HCT116 (cell line): ENCODE measurements around the gene THRB. TPM values are rescaled to one million over a fixed set of nuclear protein-coding genes. Genes with fewer than 3 reads are reported as not detected.

Experiments
- ATAC-seq: fragments of 200-7000 bp; cut with Tn5 transposase; 2 replicates; pipeline ENCODE4 v1.9.1; 2020; ENCODE audit warnings: mild to moderate bottlenecking, moderate library complexity
- BruUV-seq: library from RNA; stranded (reverse); fragments of 400-500 nt; replicated peaks from 2 replicates; lab custom pipeline; 2021; lab: Mats Ljungman, UMichigan
- CTCF ChIA-PET: fragments of 300-600 bp; sonication (Branson Sonifier 250); formaldehyde crosslinking; loops from one replicate; lab custom pipeline; 2021; ENCODE audit warnings: antibody characterized with exemption; lab: Charles Lee
- POLR2A ChIA-PET: fragments of 300-600, 350-600 bp; sonication (Branson Sonifier 250); formaldehyde crosslinking; loops from one replicate; lab custom pipeline; 2021; ENCODE audit warnings: antibody characterized with exemption; lab: Charles Lee
- RAD21 ChIA-PET, 2 experiments: fragments of 300-600 bp; sonication (Branson Sonifier 250); formaldehyde crosslinking; loops; one replicate each; lab custom pipeline; 2023; ENCODE audit warnings: low total read pairs in 2 of 2; ENCODE audit not compliant: uncharacterized antibody in 2 of 2, unreplicated experiment in 2 of 2, low non-redundant PET in 1 of 2; lab: Charles Lee
- DNase-seq: peaks from one replicate; pipeline ENCODE4 v3.0.0-alpha.2; 2010; ENCODE audit warnings: low read depth, low spot score
- H2AFZ ChIP-seq: fragments of 200-600 bp; shearing (Covaris generic), sonication (generic); 2 replicates; pipeline ENCODE4 v1.6.1; 2017; ENCODE audit warnings: low read depth, mixed run types, mixed read lengths, antibody characterized with exemption, low read length; ENCODE audit not compliant: poor library complexity, severe bottlenecking
- H3K27ac ChIP-seq: 2 replicates; pipeline ENCODE4 v1.5.1; 2012; ENCODE audit warnings: low read depth, low read length
- H3K27me3 ChIP-seq: fragments of 200-600 bp; sonication (generic); 2 replicates; pipeline ENCODE4 v1.6.1; 2016; ENCODE audit warnings: mixed run types, low read length, mixed read lengths; ENCODE audit not compliant: insufficient read depth
- H3K36me3 ChIP-seq, 2 experiments: fragments of 200-500 bp in 1 of 2; fragments of 200-600 bp in 1 of 2; sonication (Bioruptor generic) in 1 of 2; sonication (generic) in 1 of 2; 2 replicates each; pipeline versions ENCODE4 v1.5.1 to v1.6.1; 2014 to 2016; ENCODE audit warnings: low read length in 2 of 2, inconsistent platforms in 1 of 2, mixed read lengths in 1 of 2, mixed run types in 1 of 2; ENCODE audit not compliant: insufficient read depth in 2 of 2, control insufficient read depth in 1 of 2
- H3K4me1 ChIP-seq, 2 experiments: fragments of 200-600 bp in 1 of 2; sonication (generic) in 1 of 2; 2 replicates each; pipeline versions ENCODE4 v1.5.1 to v1.6.1; 2012 to 2017; ENCODE audit warnings: low read length in 2 of 2, inconsistent platforms in 1 of 2, mild to moderate bottlenecking in 1 of 2, mixed read lengths in 1 of 2, mixed run types in 1 of 2, moderate library complexity in 1 of 2; ENCODE audit not compliant: insufficient read depth in 2 of 2, control insufficient read depth in 1 of 2
- H3K4me2 ChIP-seq: fragments of 200-600 bp; sonication (generic); 2 replicates; pipeline ENCODE4 v1.6.1; 2017; ENCODE audit warnings: mixed run types, low read length, mixed read lengths
- H3K4me3 ChIP-seq, 2 experiments: fragments of 200-600 bp in 1 of 2; sonication (generic) in 1 of 2; replicated peaks in 1 of 2; 2 replicates each; pipeline ENCODE4 v1.5.1; 2011 to 2016; ENCODE audit warnings: low read length in 2 of 2, control low read depth in 1 of 2, low read depth in 1 of 2, mild to moderate bottlenecking in 1 of 2, mixed read lengths in 1 of 2, mixed run types in 1 of 2
- H3K79me2 ChIP-seq: fragments of 200-600 bp; sonication (generic); 2 replicates; pipeline ENCODE4 v1.6.1; 2017; ENCODE audit warnings: mild to moderate bottlenecking, mixed run types, low read length, moderate library complexity, mixed read lengths; ENCODE audit not compliant: insufficient read depth
- H3K9ac ChIP-seq: fragments of 200-600 bp; sonication (generic); 2 replicates; pipeline ENCODE4 v1.6.1; 2016; ENCODE audit warnings: low read length, mixed read lengths
- H3K9me2 ChIP-seq: fragments of 200-600 bp; sonication (generic), shearing (Covaris generic); 2 replicates; pipeline ENCODE4 v1.6.1; 2017; ENCODE audit warnings: mixed run types, mild to moderate bottlenecking, moderate library complexity; ENCODE audit not compliant: insufficient read depth
- H3K9me3 ChIP-seq, 2 experiments: fragments of 200-500 bp in 1 of 2; fragments of 200-600 bp in 1 of 2; sonication (Bioruptor generic) in 1 of 2; sonication (generic) in 1 of 2; 2 replicates each; pipeline ENCODE4 v1.6.1; 2014 to 2017; ENCODE audit warnings: low read length in 2 of 2, mixed read lengths in 2 of 2, inconsistent platforms in 1 of 2, low read depth in 1 of 2, mild to moderate bottlenecking in 1 of 2, mixed run types in 1 of 2, moderate library complexity in 1 of 2; ENCODE audit not compliant: control insufficient read depth in 1 of 2, insufficient read depth in 1 of 2
- H4K20me1 ChIP-seq: fragments of 200-600 bp; sonication (generic), shearing (Covaris generic); 2 replicates; pipeline ENCODE4 v1.6.1; 2017; ENCODE audit warnings: mixed run types, mild to moderate bottlenecking, moderate library complexity; ENCODE audit not compliant: insufficient read depth
- ATF3 ChIP-seq: IDR thresholded peaks from 2 replicates; pipeline ENCODE4 v1.6.1; 2012
- CEBPB ChIP-seq: IDR thresholded peaks from 2 replicates; pipeline ENCODE4 v1.6.1; 2012; ENCODE audit warnings: low read depth
- ELF1 ChIP-seq: IDR thresholded peaks from 2 replicates; pipeline ENCODE4 v1.6.1; 2012; ENCODE audit warnings: low read depth, borderline replicate concordance
- EZH2 ChIP-seq: fragments of 200-600 bp; sonication (generic); IDR thresholded peaks from 2 replicates; pipeline ENCODE4 v1.6.1; 2017; ENCODE audit warnings: antibody characterized with exemption, mixed run types
- FOSL1 ChIP-seq: IDR thresholded peaks from 2 replicates; pipeline ENCODE4 v1.6.1; 2012; ENCODE audit warnings: low read depth
- JUND ChIP-seq: IDR thresholded peaks from 2 replicates; pipeline ENCODE4 v1.6.1; 2012
- POLR2AphosphoS5 ChIP-seq: IDR thresholded peaks from 2 replicates; pipeline ENCODE4 v1.6.1; 2011; ENCODE audit warnings: mild to moderate bottlenecking, low read depth, low read length, moderate library complexity
- RAD21 ChIP-seq: IDR thresholded peaks from 2 replicates; pipeline ENCODE4 v1.6.1; 2012; ENCODE audit warnings: low read depth, mild to moderate bottlenecking
- REST ChIP-seq: IDR thresholded peaks from 2 replicates; pipeline ENCODE4 v1.6.1; 2012; ENCODE audit warnings: low read depth
- SIN3A ChIP-seq: IDR thresholded peaks from 2 replicates; pipeline ENCODE4 v1.6.1; 2012; ENCODE audit warnings: low read depth
- SP1 ChIP-seq: IDR thresholded peaks from 2 replicates; pipeline ENCODE4 v1.6.1; 2012; ENCODE audit warnings: low read depth
- SRF ChIP-seq: IDR thresholded peaks from 2 replicates; pipeline ENCODE4 v1.6.1; 2012; ENCODE audit warnings: low read depth
- YY1 ChIP-seq: IDR thresholded peaks from 2 replicates; pipeline ENCODE4 v1.6.1; 2011; ENCODE audit warnings: low read length, low read depth, moderate library complexity, mild to moderate bottlenecking; ENCODE audit not compliant: insufficient replicate concordance; ENCODE audit errors: extremely low read depth
- ZBTB33 ChIP-seq: IDR thresholded peaks from 2 replicates; pipeline ENCODE4 v1.6.1; 2011; ENCODE audit warnings: mild to moderate bottlenecking, low read length, moderate library complexity; ENCODE audit not compliant: insufficient replicate concordance; ENCODE audit errors: extremely low read depth
- ZFX ChIP-seq: fragments of 450-650 bp; IDR thresholded peaks from 2 replicates; pipeline ENCODE4 v1.6.1; 2017
- intact Hi-C: fragments of 100-400 bp; cut with micrococcal nuclease; formaldehyde crosslinking; loops from 2 replicates; pipeline ENCODE4 v1.10.0; 2022
- total RNA-seq: library from RNA; stranded (reverse); gene quantifications from one replicate; pipeline ENCODE4 v1.2.1, GENCODE V29; 2021; ENCODE audit not compliant: unreplicated experiment
- TF ChIP-seq, protein P1 (sequence below), 3 experiments: fragments of 200-600 bp in 1 of 3; sonication (generic) in 1 of 3; IDR thresholded peaks in 2 of 3; conservative IDR thresholded peaks in 1 of 3; 2 replicates each; pipeline ENCODE4 v1.5.1; 2012 to 2017; ENCODE audit warnings: low read depth in 2 of 3, low read length in 2 of 3, antibody characterized with exemption in 1 of 3, borderline replicate concordance in 1 of 3, control low read depth in 1 of 3, mild to moderate bottlenecking in 1 of 3, mixed read lengths in 1 of 3, mixed run types in 1 of 3, moderate library complexity in 1 of 3; ENCODE audit not compliant: insufficient read depth in 1 of 3

The THRB gene
- total RNA-seq, 1 experiment from 2014 or later: 2.5 TPM

GRCh38 chr3:24096695-24097290 lies 397.9 kb downstream of the THRB start:
- no peaks in the 10 kb centered on the region for H3K27me3 ChIP-seq
- no peak overlapping the region for H3K4me2 ChIP-seq
- RAD21 ChIA-PET: no interaction called here
- no peak for DNase-seq
- no peaks in the 10 kb centered on the region for H3K79me2 ChIP-seq
- intact Hi-C loops: no loop called here
- H3K4me1 ChIP-seq: no peaks in the 10 kb centered on the region
- H3K4me3 ChIP-seq: no peak overlapping the region
- no peaks in the 10 kb centered on the region for H3K9me2 ChIP-seq
- TF ChIP-seq CEBPB: no peak
- no peak for TF ChIP-seq EZH2
- TF ChIP-seq YY1: no peak
- TF ChIP-seq ELF1: no peak
- TF ChIP-seq ZBTB33: no peak
- no peak for TF ChIP-seq SIN3A
- TF ChIP-seq ZFX: no peak
- TF ChIP-seq RAD21: no peak
- TF ChIP-seq JUND: no peak
- TF ChIP-seq FOSL1: no peak
- TF ChIP-seq SRF: no peak
- TF ChIP-seq ATF3: no peak
- TF ChIP-seq, protein P1, sequence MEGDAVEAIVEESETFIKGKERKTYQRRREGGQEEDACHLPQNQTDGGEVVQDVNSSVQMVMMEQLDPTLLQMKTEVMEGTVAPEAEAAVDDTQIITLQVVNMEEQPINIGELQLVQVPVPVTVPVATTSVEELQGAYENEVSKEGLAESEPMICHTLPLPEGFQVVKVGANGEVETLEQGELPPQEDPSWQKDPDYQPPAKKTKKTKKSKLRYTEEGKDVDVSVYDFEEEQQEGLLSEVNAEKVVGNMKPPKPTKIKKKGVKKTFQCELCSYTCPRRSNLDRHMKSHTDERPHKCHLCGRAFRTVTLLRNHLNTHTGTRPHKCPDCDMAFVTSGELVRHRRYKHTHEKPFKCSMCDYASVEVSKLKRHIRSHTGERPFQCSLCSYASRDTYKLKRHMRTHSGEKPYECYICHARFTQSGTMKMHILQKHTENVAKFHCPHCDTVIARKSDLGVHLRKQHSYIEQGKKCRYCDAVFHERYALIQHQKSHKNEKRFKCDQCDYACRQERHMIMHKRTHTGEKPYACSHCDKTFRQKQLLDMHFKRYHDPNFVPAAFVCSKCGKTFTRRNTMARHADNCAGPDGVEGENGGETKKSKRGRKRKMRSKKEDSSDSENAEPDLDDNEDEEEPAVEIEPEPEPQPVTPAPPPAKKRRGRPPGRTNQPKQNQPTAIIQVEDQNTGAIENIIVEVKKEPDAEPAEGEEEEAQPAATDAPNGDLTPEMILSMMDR (IDR thresholded peaks at IDR 0.05 in 2 of 3, conservative IDR thresholded peaks at IDR 0.05 in 1 of 3; ENCODE audit: borderline replicate concordance in 1 of 3, insufficient read depth in 1 of 3, low read depth in 2 of 3, low read length in 2 of 3): no peak
- TF ChIP-seq POLR2AphosphoS5: no peak
- TF ChIP-seq REST: no peak
- TF ChIP-seq SP1: no peak
- ATAC-seq: no peak
- no peak overlapping the region for H2AFZ ChIP-seq
- no TSS peak for BruUV-seq
- POLR2A ChIA-PET: no interaction called here
- no peak overlapping the region for H3K9ac ChIP-seq
- H3K36me3 ChIP-seq: no peaks in the 10 kb centered on the region
- no peaks in the 10 kb centered on the region for H4K20me1 ChIP-seq
- H3K27ac ChIP-seq: no peak overlapping the region
- H3K9me3 ChIP-seq: no peaks in the 10 kb centered on the region
- CTCF ChIA-PET: no interaction called here
